B cell (primary cell): ENCODE measurements around the gene TECTA.

ENCODE experiments used
- CTCF ChIP-seq: fragments of 200-600 bp; IDR thresholded peaks from one replicate; pipeline ENCODE4 v1.8.0; 2022; ENCODE audit warnings: antibody characterized with exemption, mild to moderate bottlenecking
- EZH2 ChIP-seq: IDR thresholded peaks from 2 replicates; pipeline ENCODE4 v1.6.1; 2012; ENCODE audit warnings: borderline replicate concordance, low read depth, mild to moderate bottlenecking, moderate library complexity, low read length; ENCODE audit not compliant: insufficient read depth, poor library complexity, severe bottlenecking

- TF ChIP-seq CTCF = no peak
- no peak for TF ChIP-seq EZH2
Measured at GRCh38 chr11:121134741-121135312, 33.8 kb downstream of the TECTA start.
